ENCODE data around the gene ANKRD65. TPM values are rescaled to one million over a fixed set of nuclear protein-coding genes. Genes with fewer than 3 reads are reported as not detected.
"Not testable (repeated sequence)": the region's sequence is repeated elsewhere in the genome, so short reads cannot be mapped to it uniquely, and the experiment has no call there.

Gene ANKRD65
- total RNA-seq, 1 experiment from 2014 or later: not detected

DNA sequence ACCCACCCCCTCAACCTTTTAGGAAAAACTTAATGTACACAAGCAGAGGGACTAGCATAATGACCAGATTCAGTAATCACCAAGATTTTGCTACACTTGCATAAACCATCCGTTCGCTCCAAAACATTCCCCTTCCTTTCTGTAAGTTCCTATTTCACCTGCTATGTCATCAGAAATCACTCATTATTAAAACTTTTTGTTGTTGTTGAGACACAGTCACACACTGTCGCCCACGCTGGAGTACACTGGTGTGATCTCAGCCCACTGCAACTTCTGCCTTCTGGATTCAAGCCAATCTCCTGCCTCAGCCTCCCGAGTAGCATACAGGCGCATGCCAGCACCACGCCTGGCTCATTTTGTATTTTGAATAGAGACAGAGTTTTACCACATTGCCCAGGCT is 17.4 kb downstream of the ANKRD65 start:
- in situ Hi-C loops (cut with HindIII; ENCODE audit: low pct_unique_long_range_greater_than_20kb, low sequenced_read_pairs): no loop called here
- DNase-seq (ENCODE audit: low read depth): no peak

DNA sequence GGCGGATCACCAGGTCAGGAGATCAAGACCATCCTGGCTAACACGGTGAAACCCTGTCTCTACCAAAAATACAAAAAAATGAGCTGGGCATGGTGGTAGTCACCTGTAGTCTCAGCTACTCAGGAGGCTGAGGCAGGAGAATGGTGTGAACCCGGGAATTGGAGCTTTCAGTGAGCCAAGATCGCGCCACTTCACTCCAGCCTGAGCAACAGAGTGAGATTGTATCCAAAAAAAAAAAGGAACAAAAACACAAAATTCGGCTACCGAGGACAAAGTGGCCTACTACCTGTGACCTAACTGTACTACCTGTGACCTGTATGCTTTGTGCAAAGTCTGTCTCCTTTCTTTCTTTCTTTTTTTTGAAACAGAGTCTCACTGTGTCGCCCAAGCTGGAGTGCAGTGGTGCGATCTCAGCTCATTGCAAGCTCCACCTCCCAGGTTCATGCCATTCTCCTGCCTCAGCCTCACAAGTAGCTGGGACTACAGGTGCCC is 18.1 kb downstream of the ANKRD65 start:
- DNase-seq (ENCODE audit: low read depth); in situ Hi-C loops (cut with HindIII; ENCODE audit: low pct_unique_long_range_greater_than_20kb, low sequenced_read_pairs): not testable (repeated sequence)

DNA sequence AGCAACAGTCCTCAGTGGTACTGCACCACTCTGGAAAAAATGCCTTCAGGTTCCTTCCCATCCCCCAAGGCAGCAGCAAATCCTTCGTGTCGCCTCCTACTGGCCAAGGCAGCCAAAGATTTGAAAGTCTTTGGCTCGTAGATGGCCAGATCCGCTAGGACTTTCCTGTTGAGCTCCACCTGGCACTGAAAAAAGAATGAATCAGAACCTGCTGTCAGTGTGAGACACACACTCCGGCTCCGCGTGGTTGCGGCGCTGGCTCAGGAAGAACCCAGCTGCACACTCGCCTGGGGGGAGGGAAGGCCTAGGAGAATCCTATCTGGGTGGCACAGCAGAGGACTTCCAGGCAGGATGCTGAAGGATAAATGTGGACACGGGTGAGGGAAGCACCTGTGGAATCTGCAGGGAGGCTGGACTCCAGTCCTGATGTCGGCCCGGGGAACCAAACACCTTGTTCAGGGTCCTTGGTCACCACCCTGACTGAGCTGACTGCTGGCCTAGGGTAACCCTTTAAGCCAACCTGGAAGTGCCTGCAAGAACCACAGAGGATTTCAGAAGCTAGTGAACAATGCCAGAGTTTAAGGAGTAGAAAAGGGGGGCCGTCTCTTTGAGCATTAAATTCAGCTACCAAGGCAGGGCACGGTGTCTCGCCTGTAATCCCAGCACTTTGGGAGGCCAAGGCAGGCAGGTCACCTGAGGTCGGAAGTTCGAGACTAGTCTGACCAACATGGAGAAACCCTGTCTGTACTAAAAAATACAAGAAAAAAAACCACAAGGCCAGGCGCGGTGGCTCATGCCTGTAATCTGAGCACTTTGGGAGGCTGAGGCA is 18.8 kb downstream of the ANKRD65 start:
- peak; percentile 44 for DNase-seq (ENCODE audit: low read depth)
- in situ Hi-C loops (cut with HindIII; ENCODE audit: low pct_unique_long_range_greater_than_20kb, low sequenced_read_pairs): no loop called here

DNA sequence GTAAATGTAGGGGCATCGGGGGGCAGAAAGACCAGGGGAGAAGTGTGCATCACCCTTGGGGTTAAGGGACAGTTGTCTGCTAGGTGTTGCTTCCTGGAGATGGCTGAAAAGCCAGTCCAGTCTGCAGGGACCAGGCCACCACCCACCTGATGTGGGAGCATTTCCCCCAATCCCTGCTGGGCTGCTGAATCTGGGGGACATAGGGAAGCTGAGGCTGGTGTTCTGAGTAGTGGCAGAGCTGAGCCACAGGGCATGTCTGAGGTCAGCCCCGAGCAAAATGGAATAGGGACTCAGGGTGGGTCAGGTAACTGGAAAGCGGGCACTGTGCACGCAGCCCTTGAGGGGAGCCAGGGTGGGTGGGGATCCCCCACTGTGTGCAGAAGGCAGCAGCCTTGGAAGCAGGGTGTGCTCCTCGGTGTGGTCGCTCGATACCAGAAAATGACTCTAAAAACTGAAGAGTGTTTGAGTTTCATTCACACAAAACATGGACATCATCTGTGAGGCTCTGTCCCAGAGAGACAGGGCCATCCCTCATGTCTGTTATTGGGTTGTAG is 19.5 kb downstream of the ANKRD65 start:
- in situ Hi-C loops (cut with HindIII; ENCODE audit: low pct_unique_long_range_greater_than_20kb, low sequenced_read_pairs): no loop called here
- DNase-seq (ENCODE audit: low read depth): no peak

DNA sequence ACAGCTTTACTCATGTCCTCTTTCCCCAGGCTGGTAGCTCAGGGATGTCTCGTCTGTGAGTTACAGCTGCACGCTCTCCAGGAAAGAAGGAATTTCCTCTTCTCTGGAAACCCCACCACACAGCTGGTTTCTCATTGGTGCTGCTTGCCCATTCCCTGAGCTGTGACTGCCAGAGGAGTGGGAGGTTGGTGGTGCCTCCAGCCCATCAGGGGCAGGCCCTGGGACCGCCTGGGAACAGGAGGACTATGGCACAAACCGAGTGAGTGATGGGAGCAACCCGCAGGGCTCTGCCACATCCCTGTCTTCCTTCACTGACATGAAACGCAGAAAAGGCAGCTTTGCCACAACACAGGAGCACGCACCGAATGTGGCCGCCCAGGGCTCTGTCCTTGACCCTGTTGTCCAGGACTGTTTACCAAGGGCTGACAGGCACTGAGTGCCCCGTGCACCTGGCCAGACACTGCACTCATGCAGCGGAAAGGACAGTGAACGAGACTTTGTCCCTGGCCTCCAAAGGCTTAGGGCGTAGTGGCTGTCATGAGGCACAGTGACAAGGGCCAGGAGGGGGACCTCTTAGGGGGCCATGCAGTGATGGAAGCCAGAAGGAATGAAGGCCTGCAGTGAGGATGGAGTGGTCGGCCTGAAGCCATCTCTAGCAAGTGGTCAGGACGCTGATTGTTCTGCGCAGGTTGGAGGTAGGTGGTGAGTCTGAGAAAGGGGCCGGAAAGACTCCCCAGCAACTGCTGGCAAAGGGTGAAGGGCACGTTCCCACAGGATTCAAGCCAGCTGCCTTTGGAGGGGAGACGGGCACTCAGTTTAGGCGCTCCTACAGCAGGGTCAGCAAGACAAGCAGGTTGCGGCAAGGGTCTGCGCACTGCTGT is 20.3 kb downstream of the ANKRD65 start:
- no peak for DNase-seq (ENCODE audit: low read depth)
- in situ Hi-C loops (cut with HindIII; ENCODE audit: low pct_unique_long_range_greater_than_20kb, low sequenced_read_pairs): no loop called here

DNA sequence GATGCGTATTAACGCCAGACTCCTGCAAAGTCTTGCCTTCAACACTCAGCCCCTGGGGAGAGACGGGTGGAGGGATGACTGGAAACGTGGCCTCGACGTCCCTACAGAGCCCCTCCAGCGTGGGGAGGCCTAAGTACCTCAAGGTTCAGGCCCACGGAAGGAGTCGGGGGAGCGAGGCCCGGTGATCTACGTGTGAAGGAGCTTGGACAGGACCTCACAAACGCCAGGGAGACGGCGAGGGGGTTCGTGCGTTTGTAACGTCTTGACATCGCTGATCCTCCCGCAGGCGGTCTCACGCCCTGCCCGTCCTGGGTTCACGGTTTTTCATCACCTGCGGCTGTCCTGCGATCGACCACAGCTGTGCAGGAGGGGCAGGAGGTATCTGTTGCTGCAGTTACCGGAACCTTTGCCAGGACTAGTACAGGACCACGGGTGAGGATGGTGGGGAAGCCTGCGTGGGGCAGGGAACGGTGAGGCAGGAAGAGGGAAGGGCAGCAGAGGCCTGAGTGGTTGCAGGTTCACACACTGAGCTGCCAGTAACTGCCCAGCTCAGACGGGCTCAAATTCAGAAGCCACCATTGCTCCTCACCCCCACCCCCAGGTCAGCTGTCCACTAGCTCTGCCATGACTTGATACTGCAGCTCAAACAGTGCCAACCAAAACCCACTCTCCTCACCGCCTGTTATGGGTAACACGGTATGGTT is 21.1 kb downstream of the ANKRD65 start:
- peak; percentile 19 for DNase-seq (ENCODE audit: low read depth)
- in situ Hi-C loops (cut with HindIII; ENCODE audit: low pct_unique_long_range_greater_than_20kb, low sequenced_read_pairs): no loop called here

DNA sequence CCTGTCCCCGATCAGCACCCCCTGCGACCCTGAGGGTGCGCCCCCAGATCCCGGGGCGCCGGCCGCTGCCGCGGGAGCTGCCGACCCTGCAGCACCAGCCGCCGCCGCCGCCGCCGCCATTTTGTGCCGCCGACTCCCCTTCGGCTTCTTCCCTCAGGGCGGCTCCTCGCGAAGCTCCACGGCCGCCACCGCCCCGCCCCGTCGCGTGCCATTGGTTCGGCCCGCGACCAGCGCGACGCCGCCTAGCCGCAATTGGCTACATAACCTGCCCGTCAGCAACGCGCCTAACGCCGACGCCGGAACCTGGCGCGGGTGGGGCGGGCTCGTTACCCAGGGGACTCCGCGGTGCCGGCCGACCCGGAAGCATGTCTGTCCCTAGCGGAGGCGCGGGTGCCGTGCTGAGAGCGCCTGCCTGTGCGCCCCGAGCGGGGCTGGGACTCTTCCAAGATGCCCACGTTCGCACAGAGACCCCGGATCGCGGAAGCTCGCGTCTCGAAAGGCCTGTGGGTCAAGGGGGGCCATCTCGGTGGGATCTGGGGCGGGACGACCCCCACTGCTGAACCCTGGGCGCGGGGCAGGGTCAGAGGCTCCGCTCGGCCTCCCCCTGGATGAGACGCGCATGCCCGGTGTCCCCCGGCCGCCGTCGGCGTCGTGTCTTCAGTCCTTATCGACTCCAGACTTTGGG is 21.7 kb downstream of the ANKRD65 start, which contains the start of gene CCNL2:
CCNL2 (minus strand) TSS at position 149 of the 685 bp plus-strand sequence; CDS start at position 120, 29 bp downstream.
- in situ Hi-C loops (cut with HindIII; ENCODE audit: low pct_unique_long_range_greater_than_20kb, low sequenced_read_pairs): no loop called here
- peak; percentile 96 for DNase-seq (ENCODE audit: low read depth)

DNA sequence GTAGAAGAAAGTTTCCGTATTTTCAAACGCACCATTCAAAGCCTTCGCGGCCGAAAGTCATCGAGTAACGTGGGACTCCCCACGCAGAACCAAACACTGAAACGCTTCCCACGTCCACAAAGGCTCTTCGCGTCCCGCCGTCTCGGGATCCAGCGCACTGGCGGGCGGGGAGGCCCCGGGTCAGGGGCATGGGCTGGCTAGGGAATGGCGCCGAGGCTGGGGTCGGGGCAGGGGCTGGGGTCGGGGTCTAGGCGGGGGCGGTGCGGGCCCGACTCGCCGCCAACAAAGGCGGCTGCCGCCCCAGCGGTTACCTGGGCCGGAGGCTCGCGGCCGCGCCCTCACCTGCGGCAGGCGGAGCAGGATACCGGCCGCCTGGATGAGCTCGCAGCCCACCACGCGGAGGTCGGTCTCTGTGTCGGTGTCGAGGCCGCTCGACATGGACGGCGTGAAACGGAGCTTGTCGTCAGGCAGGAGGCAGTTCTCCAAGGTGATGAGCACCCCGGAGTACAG is 22.3 kb downstream of the ANKRD65 start:
- in situ Hi-C loops (cut with HindIII; ENCODE audit: low pct_unique_long_range_greater_than_20kb, low sequenced_read_pairs): no loop called here
- DNase-seq (ENCODE audit: low read depth): no peak

DNA sequence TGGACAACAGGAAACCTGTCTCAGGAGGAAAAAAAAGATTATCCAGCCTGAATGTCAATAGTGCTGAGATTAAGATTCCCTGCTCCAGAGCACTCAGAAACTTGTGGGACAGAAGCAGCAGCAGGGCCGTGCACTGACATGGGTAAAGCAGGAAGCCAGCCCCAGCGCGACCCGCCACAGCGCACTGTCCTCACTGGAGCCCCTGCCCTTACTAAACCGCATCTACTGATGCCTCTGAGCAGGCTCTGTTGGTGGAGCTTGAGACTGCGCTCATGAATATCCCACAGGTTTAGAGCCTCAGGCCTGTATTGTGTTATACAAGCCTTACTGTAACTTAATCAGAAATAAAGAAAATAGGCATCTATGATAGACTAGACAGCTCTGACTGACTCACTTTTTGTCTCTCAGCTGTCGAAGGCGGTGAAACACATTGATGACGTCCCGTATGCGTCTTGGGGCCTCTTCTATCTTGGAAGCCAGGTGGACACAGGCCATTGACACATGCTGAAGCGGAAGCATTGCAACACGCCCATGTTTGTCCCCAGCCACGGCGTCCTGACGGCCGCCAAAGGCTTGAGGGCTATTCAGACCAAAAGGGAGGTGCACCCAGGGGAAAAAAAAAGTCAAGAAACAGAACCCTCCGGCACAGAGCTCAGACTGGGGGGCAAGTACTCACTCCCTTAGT is 23.1 kb downstream of the ANKRD65 start:
- in situ Hi-C loops (cut with HindIII; ENCODE audit: low pct_unique_long_range_greater_than_20kb, low sequenced_read_pairs): no loop called here
- DNase-seq (ENCODE audit: low read depth): no peak

DNA sequence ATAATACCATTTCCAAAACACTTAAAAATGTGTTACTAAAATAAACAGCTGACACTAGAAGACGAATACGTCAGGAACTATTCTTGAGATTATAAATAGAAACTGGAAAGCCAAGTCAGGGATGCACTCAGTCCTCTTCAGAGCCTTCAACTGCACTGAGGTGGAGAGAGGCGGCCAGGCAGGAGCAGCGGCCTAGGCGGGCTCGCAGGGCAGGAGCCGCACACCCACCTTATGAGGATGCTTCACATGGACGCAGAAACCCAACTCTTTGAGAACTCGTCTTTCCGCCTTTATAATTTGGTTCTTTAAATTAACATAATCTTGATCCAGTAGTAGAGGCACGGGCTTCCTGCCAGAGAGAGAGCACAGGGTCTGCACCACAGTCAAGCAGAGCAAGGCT is 25.9 kb downstream of the ANKRD65 start:
- in situ Hi-C loops (cut with HindIII; ENCODE audit: low pct_unique_long_range_greater_than_20kb, low sequenced_read_pairs): no loop called here

DNA sequence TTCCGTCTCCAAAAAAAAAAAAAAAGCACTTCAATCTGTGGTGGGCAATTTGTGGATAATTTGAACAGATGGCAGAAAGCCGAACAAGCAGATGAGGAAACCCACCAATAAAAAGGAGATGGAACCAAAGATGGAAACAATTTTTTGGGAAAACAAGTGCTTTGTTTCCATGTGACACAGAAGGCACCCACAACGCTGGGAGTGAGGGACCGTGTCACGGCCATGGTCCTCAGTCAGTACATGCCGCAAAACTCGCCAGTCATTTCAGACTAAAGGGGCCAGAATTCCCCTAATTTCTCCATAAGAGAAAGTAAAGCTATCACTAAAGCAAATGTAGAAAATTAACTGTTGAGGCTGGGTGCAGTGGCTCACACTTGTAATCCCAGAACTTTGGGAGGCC is 27.0 kb downstream of the ANKRD65 start:
- in situ Hi-C loops (cut with HindIII; ENCODE audit: low pct_unique_long_range_greater_than_20kb, low sequenced_read_pairs): no loop called here
- no peak for DNase-seq (ENCODE audit: low read depth)

More for the DNA sequence above, 25.9 kb downstream of the ANKRD65 start:
- no peak for DNase-seq (ENCODE audit: low read depth)

DNA sequence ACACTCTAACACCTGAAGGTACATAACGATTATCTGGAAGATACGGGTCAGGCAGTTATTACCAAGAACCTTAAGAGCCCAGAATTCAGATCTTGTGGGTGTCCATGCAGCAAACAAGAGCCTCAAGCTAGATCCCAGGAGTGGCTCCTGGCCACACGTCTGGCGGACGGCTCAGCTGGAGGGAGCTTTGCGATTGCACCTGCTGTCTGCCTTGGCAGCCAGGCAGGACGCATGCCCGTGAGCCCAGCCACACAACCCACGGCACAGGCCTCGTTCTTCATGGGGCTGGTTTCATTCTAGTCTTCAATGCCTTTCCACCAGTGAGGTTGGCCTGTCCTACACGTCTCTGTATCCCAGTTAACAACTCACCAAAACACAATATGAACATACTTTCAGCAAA is 27.6 kb downstream of the ANKRD65 start:
- in situ Hi-C loops (cut with HindIII; ENCODE audit: low pct_unique_long_range_greater_than_20kb, low sequenced_read_pairs): no loop called here
- no peak for DNase-seq (ENCODE audit: low read depth)

DNA sequence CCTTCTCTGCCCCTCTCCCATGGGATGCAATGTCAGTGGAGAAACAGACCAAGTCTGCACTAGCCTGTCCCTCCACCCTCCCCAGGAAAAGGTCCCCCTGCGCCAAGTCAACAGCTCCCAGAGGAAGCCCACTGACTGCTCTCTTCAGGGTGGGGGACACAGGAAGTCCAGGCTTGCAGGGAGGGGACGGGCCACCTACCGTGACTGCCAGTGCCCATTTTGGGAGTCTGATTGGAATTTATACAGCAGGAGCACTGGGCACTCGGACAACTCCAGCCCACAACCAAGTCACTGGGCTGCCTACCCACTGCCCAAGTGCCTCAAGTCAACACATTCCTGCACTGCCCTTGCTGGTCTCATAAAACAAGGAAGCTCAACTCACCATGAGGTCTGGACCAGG is 28.1 kb downstream of the ANKRD65 start:
- in situ Hi-C loops (cut with HindIII; ENCODE audit: low pct_unique_long_range_greater_than_20kb, low sequenced_read_pairs): no loop called here
- DNase-seq (ENCODE audit: low read depth): no peak

DNA sequence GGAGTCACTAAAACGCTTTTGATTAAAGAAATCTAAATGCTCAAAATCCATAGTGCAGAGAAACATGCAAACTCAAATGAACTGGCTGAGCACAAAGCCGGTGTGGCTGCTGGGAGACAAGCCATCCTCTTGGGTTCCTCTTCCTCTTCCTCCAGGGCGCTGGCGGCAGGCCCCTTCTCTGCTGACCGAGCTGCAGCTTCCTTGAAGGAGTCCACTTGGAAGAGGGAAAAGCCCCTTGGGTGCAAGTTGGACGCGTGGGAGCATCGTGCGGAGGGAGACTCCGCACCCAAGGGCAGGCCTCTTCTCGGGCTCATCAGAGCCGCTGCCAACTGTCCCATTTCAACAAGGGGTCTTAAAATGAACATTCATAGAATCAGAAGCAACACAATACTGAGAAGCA is 29.9 kb downstream of the ANKRD65 start:
- DNase-seq (ENCODE audit: low read depth): no peak
- in situ Hi-C loops (cut with HindIII; ENCODE audit: low pct_unique_long_range_greater_than_20kb, low sequenced_read_pairs): no loop called here

DNA sequence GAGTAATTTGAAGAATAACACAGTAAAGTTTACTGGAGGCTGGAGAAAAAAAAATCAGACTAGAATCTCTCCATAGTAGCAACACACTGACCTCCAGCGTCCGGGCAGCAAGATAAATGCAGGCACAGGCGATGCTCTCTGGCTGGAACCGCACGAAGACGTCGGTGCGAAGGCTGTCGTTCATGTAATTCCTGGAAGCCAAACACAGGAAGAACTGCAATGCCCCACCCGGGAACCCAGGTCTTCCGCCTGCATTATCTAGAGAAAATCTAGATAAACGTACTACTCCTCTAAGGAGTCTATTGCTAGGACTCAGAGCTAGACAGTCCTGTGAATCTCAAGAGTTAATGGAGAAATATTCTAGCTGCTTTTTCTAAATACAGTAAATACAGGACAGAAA is 30.4 kb downstream of the ANKRD65 start:
- in situ Hi-C loops (cut with HindIII; ENCODE audit: low pct_unique_long_range_greater_than_20kb, low sequenced_read_pairs): no loop called here
- no peak for DNase-seq (ENCODE audit: low read depth)

DNA sequence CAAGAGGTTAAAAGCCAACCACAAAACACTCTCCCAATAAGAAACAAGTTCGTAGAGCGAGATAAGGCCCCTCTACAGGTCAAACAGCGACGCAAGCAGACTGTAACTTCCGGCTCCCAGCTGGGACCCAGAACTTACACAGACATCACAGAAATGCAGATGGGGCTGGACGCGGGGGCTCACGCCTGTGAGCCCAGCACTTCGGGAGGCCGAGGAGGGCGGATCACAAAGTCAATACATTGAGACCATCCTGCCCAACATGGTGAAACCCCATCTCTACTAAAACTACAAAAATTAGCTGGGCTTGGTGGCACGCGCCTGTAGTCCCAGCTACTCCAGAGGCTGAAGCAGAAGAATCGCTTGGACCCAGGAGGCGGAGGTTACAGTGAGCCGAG is 33.0 kb downstream of the ANKRD65 start:
- in situ Hi-C loops (cut with HindIII; ENCODE audit: low pct_unique_long_range_greater_than_20kb, low sequenced_read_pairs): no loop called here
- no peak for DNase-seq (ENCODE audit: low read depth)
